GM12878 (cell line): ENCODE measurements around the gene HMCN1.

Experiments
- BCL3 ChIP-seq: IDR thresholded peaks from 2 replicates; pipeline ENCODE4 v1.6.1; 2011; ENCODE audit warnings: borderline replicate concordance, low read depth, mild to moderate bottlenecking, moderate library complexity, low read length; ENCODE audit not compliant: insufficient read depth, poor library complexity, severe bottlenecking
- CTCF ChIP-seq, 3 experiments: IDR thresholded peaks in 2 of 3; conservative IDR thresholded peaks in 1 of 3; 2 replicates each; pipeline ENCODE4 v1.5.1; 2011; ENCODE audit warnings: low read depth in 3 of 3, low read length in 3 of 3, mild to moderate bottlenecking in 3 of 3, control low read depth in 2 of 3, moderate library complexity in 2 of 3, inconsistent platforms in 1 of 3, mixed read lengths in 1 of 3; ENCODE audit not compliant: control insufficient read depth in 2 of 3, insufficient read depth in 1 of 3; ENCODE audit errors: extremely low read depth in 1 of 3
- EED ChIP-seq: sonication (generic); IDR thresholded peaks from 2 replicates; pipeline ENCODE4 v1.6.1; 2016; ENCODE audit warnings: antibody characterized with exemption, low read depth
- EZH2 ChIP-seq: IDR thresholded peaks from 2 replicates; pipeline ENCODE4 v1.6.1; 2012; ENCODE audit warnings: low read depth, mild to moderate bottlenecking, control low read depth, inconsistent platforms, low read length, borderline replicate concordance; ENCODE audit not compliant: control insufficient read depth
- NFYB ChIP-seq: IDR thresholded peaks from 2 replicates; pipeline ENCODE4 v1.6.1; 2011; ENCODE audit warnings: low read depth, mild to moderate bottlenecking, low read length, improper control_type of control experiment, moderate library complexity; ENCODE audit not compliant: insufficient read depth
- NKRF ChIP-seq: fragments of 450-650 bp; conservative IDR thresholded peaks from 2 replicates; pipeline ENCODE4 v1.6.1; 2017; ENCODE audit warnings: mild to moderate bottlenecking, moderate library complexity
- NRF1 ChIP-seq: conservative IDR thresholded peaks from 2 replicates; pipeline ENCODE4 v1.6.1; 2011; ENCODE audit warnings: mild to moderate bottlenecking, low read depth, low read length, improper control_type of control experiment
- PKNOX1 ChIP-seq: fragments of 450-650 bp; IDR thresholded peaks from 2 replicates; pipeline ENCODE4 v1.6.1; 2016; ENCODE audit warnings: mild to moderate bottlenecking
- POLR2A ChIP-seq: IDR thresholded peaks from 2 replicates; pipeline ENCODE4 v1.6.1; 2011; ENCODE audit warnings: low read depth, mild to moderate bottlenecking, low read length
- SMARCA5 ChIP-seq: fragments of 450-650 bp; IDR thresholded peaks from 2 replicates; pipeline ENCODE4 v1.6.1; 2017; ENCODE audit warnings: mild to moderate bottlenecking
- SRF ChIP-seq, 2 experiments: IDR thresholded peaks; 2 replicates each; pipeline ENCODE4 v1.6.1; 2011; ENCODE audit warnings: low read depth in 2 of 2, low read length in 2 of 2, mild to moderate bottlenecking in 1 of 2, moderate library complexity in 1 of 2
- YY1 ChIP-seq: IDR thresholded peaks from 2 replicates; pipeline ENCODE4 v1.6.1; 2011; ENCODE audit warnings: low read depth, mild to moderate bottlenecking, low read length
- ZBTB4 ChIP-seq: fragments of 450-650 bp; formaldehyde crosslinking; IDR thresholded peaks from 2 replicates; pipeline ENCODE4 v1.4.0; 2022; ENCODE audit warnings: mild to moderate bottlenecking, moderate library complexity
- ZNF687 ChIP-seq: fragments of 450-650 bp; IDR thresholded peaks from 2 replicates; pipeline ENCODE4 v1.6.1; 2017; ENCODE audit warnings: mild to moderate bottlenecking, moderate library complexity

- TF ChIP-seq SRF (IDR thresholded peaks at IDR 0.05; ENCODE audit: low read depth in 2 of 2, low read length in 2 of 2) (no peak), EED (no peak), CTCF (IDR thresholded peaks at IDR 0.05 in 2 of 3, conservative IDR thresholded peaks at IDR 0.05 in 1 of 3; ENCODE audit: control insufficient read depth in 2 of 3, extremely low read depth in 1 of 3, insufficient read depth in 1 of 3, low read depth in 3 of 3, low read length in 3 of 3) (no peak), POLR2A (no peak), EZH2 (no peak), NFYB (no peak), NKRF (no peak), ZBTB4 (CRISPR knock-in tag) (no peak), SMARCA5 (no peak), NRF1 (no peak), BCL3 (no peak), ZNF687 (no peak), PKNOX1 (no peak), YY1 (no peak)
Measured at GRCh38 chr1:186122837-186123236, 388.6 kb downstream of the HMCN1 start.
